Smooth muscle cell (in vitro differentiated cells): Measurements from ENCODE around the gene C6orf132. TPM values are rescaled to one million over a fixed set of nuclear protein-coding genes. Genes with fewer than 3 reads are reported as not detected.

ENCODE experiments used
- DNase-seq: peaks from one replicate; lab custom pipeline; 2025; ENCODE audit not compliant: unreplicated experiment; lab: John Stamatoyannopoulos, UW
- H2AFZ ChIP-seq: fragments of 200-600 bp; sonication (generic); 2 replicates; pipeline ENCODE4 v1.6.0; 2016; ENCODE audit warnings: antibody characterized with exemption, low read depth, mild to moderate bottlenecking
- H3F3A ChIP-seq: fragments of 200-600 bp; sonication (generic); 2 replicates; pipeline ENCODE4 v1.6.0; 2017; ENCODE audit warnings: antibody characterized with exemption, low read depth
- H3K27ac ChIP-seq: fragments of 200-600 bp; sonication (generic); 2 replicates; pipeline ENCODE4 v1.5.1; 2016; ENCODE audit warnings: low read depth, mild to moderate bottlenecking
- H3K27me3 ChIP-seq: fragments of 200-600 bp; sonication (generic); 2 replicates; pipeline ENCODE4 v1.6.1; 2016; ENCODE audit warnings: low read depth, mild to moderate bottlenecking
- H3K36me3 ChIP-seq: fragments of 200-600 bp; sonication (generic); 2 replicates; pipeline ENCODE4 v1.5.1; 2016; ENCODE audit warnings: low read depth
- H3K4me1 ChIP-seq: fragments of 200-600 bp; sonication (generic); 2 replicates; pipeline ENCODE4 v1.5.1; 2016; ENCODE audit warnings: low read depth
- H3K4me2 ChIP-seq: fragments of 200-600 bp; sonication (generic); 2 replicates; pipeline ENCODE4 v1.6.0; 2016; ENCODE audit warnings: mild to moderate bottlenecking
- H3K4me3 ChIP-seq: fragments of 200-600 bp; sonication (generic); 2 replicates; pipeline ENCODE4 v1.5.1; 2016; ENCODE audit warnings: mild to moderate bottlenecking
- H3K79me2 ChIP-seq: fragments of 200-600 bp; sonication (generic); 2 replicates; pipeline ENCODE4 v1.6.0; 2016; ENCODE audit warnings: low read depth, mild to moderate bottlenecking
- H3K9ac ChIP-seq: fragments of 200-600 bp; sonication (generic); 2 replicates; pipeline ENCODE4 v1.6.0; 2016; ENCODE audit warnings: low read depth
- H3K9me3 ChIP-seq: fragments of 200-600 bp; sonication (generic); replicated peaks from 2 replicates; pipeline ENCODE4 v1.5.1; 2016; ENCODE audit warnings: low read depth
- H4K20me1 ChIP-seq: fragments of 200-600 bp; sonication (generic); 2 replicates; pipeline ENCODE4 v1.6.0; 2016; ENCODE audit warnings: low read depth
- WGBS: methylation state at CpG from one replicate; pipeline ENCODE4 v1.1.7; 2016; ENCODE audit warnings: low lambda C conversion rate; 5-methylcytosine and 5-hydroxymethylcytosine counted together
- polyA plus RNA-seq: library from polyadenylated mRNA; unstranded; fragments of >200 nt; fragmentation: Nextera tagmentation; extraction: Ambion mirVana; gene quantifications from 2 replicates; pipeline ENCODE4 v1.2.1, GENCODE V29; 2016
- total RNA-seq: library from RNA; depleted of rRNA; stranded (reverse); fragments of >200 nt; gene quantifications from 2 replicates; pipeline ENCODE4 v1.2.3, GENCODE V29; 2014
- TF ChIP-seq, protein P1 (sequence below): fragments of 200-600 bp; sonication (generic); IDR thresholded peaks from 2 replicates; pipeline ENCODE4 v1.5.1; 2017; ENCODE audit warnings: borderline replicate concordance, mild to moderate bottlenecking, antibody characterized with exemption; ENCODE audit not compliant: insufficient read depth, poor library complexity, severe bottlenecking

Gene C6orf132
- total and polyA plus RNA-seq, 2 experiments from 2014 or later = 1.4 to 4.9 TPM

DNA sequence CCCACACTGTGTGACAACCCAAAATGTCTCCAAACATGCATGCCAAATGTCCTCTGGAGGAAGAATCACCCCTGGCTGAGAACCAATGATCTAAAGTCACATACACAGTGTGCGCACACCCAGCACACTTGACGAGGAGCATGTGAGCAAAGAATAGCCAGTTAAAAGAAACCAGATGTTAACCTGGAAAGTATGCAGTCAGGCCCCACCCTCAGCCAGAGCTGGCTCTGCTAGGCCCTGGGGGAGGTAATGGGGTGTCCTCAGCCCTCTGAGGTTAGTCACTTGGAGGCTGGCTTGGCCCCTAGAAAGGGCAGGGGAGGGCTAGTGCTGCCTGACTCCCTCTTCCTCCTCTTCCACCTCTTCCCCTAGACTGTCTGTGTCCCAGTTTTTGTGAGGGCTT is 15.6 kb upstream of the C6orf132 start:
- no peaks in the 10 kb centered on the region for H3K9me3 ChIP-seq
- 58% methylated on average over 2 of the region's 2 CpGs for WGBS
- no peaks in the 10 kb centered on the region for H3K27me3 ChIP-seq
- H4K20me1 ChIP-seq = no peaks in the 10 kb centered on the region
- H3K9ac ChIP-seq = no peak overlapping the region
- H3K4me3 ChIP-seq = no peak overlapping the region
- no peak for DNase-seq
- no peak overlapping the region for H2AFZ ChIP-seq
- H3K36me3 ChIP-seq = no peaks in the 10 kb centered on the region
- no peak overlapping the region for H3K27ac ChIP-seq
- H3F3A ChIP-seq = no peaks in the 10 kb centered on the region
- no peaks in the 10 kb centered on the region for H3K79me2 ChIP-seq
- H3K4me2 ChIP-seq = no peak overlapping the region
- H3K4me1 ChIP-seq = no peaks in the 10 kb centered on the region
- TF ChIP-seq, protein P1, sequence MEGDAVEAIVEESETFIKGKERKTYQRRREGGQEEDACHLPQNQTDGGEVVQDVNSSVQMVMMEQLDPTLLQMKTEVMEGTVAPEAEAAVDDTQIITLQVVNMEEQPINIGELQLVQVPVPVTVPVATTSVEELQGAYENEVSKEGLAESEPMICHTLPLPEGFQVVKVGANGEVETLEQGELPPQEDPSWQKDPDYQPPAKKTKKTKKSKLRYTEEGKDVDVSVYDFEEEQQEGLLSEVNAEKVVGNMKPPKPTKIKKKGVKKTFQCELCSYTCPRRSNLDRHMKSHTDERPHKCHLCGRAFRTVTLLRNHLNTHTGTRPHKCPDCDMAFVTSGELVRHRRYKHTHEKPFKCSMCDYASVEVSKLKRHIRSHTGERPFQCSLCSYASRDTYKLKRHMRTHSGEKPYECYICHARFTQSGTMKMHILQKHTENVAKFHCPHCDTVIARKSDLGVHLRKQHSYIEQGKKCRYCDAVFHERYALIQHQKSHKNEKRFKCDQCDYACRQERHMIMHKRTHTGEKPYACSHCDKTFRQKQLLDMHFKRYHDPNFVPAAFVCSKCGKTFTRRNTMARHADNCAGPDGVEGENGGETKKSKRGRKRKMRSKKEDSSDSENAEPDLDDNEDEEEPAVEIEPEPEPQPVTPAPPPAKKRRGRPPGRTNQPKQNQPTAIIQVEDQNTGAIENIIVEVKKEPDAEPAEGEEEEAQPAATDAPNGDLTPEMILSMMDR = no peak

GRCh38 chr6:42156638-42157037 is 14.2 kb upstream of the C6orf132 start:
- no peak overlapping the region for H3K27ac ChIP-seq
- H4K20me1 ChIP-seq = no peaks in the 10 kb centered on the region
- no peak overlapping the region for H2AFZ ChIP-seq
- H3K79me2 ChIP-seq = no peaks in the 10 kb centered on the region
- WGBS = 79% methylated on average over 3 of the region's 3 CpGs
- H3F3A ChIP-seq = no peaks in the 10 kb centered on the region
- no peak overlapping the region for H3K9ac ChIP-seq
- TF ChIP-seq, protein P1 = no peak
- DNase-seq = no peak
- no peak overlapping the region for H3K4me2 ChIP-seq
- H3K4me3 ChIP-seq = no peak overlapping the region
- H3K4me1 ChIP-seq = no peaks in the 10 kb centered on the region
- H3K27me3 ChIP-seq = no peaks in the 10 kb centered on the region
- no peaks in the 10 kb centered on the region for H3K9me3 ChIP-seq
- H3K36me3 ChIP-seq = no peaks in the 10 kb centered on the region

GRCh38 chr6:42155293-42155692 is 12.9 kb upstream of the C6orf132 start:
- WGBS = 86% methylated on average over 4 of the region's 4 CpGs
- Histone ChIP-seq H3K9me3 (no peaks in the 10 kb centered on the region), H4K20me1 (no peaks in the 10 kb centered on the region), H2AFZ (no peak overlapping the region), H3K4me2 (no peak overlapping the region), H3K36me3 (no peaks in the 10 kb centered on the region), H3K27ac (no peak overlapping the region), H3F3A (no peaks in the 10 kb centered on the region), H3K27me3 (no peaks in the 10 kb centered on the region), H3K9ac (no peak overlapping the region), H3K4me3 (no peak overlapping the region), H3K4me1 (no peaks in the 10 kb centered on the region), H3K79me2 (no peaks in the 10 kb centered on the region)
- no peak for DNase-seq
- TF ChIP-seq, protein P1 = no peak

DNA sequence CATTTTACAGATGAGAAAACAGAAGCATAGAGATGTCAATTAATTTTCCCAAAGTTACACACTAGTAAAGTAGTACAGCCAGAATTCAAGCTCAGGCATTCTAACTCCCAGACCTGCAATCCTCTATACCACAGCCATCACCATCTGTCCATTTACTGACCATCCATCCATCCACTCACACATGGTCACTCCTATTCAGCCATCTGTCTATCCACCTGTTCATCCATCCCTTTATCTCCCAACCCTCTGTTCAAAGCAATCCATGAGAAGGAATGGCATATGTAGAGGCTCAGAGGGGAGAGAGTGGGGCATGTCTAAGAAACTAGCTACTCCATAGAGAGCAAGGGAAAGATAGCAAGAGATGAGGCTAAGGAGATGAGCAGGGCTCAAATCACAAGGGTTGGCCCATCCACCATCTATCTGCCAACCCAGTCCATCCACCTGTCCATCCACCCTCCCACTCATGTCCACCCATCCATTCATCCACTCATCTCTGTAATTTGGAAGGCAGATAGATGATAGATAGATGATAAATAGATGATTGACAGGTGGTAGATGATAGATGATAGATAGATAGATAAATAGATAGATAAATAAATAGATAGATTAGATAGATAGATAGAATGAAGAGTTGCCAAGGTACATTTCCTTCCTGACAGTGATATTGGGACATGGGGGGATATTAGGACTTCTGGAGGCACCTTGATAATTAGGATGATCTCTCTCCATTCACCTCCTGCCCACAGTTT is 12.2 kb upstream of the C6orf132 start:
- Histone ChIP-seq H3K9ac (no peak overlapping the region), H3K79me2 (no peaks in the 10 kb centered on the region), H4K20me1 (no peaks in the 10 kb centered on the region), H3K27ac (no peak overlapping the region), H3K9me3 (no peaks in the 10 kb centered on the region), H3K27me3 (no peaks in the 10 kb centered on the region), H3K36me3 (no peaks in the 10 kb centered on the region), H2AFZ (no peak overlapping the region), H3F3A (no peaks in the 10 kb centered on the region), H3K4me1 (no peaks in the 10 kb centered on the region), H3K4me2 (no peak overlapping the region), H3K4me3 (no peak overlapping the region)
- TF ChIP-seq, protein P1 = no peak
- no peak for DNase-seq
